IPS-NIHi11 (cell line): Measurements from ENCODE around the gene SLC7A9.
"Not testable (repeated sequence)": the region's sequence is repeated elsewhere in the genome, so short reads cannot be mapped to it uniquely, and the experiment has no call there.

Experiments
- DNase-seq: peaks from one replicate; pipeline ENCODE4 v3.0.0; 2012; ENCODE audit warnings: mixed read lengths, low spot score

SLC7A9 gene

DNA sequence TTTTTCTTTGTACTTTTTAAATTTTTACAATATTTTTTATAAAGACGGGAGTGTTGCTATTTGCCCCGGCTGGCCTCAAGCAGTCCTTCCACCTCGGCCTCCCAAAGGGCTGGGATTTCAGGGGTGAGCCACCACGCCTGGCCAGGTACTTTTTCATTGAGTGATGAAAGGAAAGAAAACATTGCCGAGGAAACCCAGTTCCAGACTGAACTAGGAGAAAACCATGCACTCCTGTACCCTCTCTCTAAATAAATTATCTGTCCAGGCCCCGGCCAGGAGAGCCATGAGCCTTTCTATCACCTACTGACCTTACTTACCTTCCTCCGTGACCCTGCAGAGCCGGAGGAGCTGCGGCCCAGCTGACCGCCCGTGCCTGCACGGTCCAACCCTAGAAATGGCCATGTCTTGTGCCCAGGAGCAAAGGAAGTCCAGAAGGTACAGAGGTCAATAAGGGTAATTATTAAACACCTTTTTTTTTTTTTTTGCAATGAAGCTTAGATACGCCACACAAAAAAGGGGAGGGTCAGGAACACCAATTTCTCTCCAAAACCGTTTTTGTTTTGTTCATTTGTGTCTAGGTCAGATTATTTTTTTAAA lies at the start of gene SLC7A9:
SLC7A9 (minus strand) TSS at position 399 of the 597 bp plus-strand sequence. CDS start 1,233 bp downstream, outside the sequence.
- DNase-seq = no peak

DNA sequence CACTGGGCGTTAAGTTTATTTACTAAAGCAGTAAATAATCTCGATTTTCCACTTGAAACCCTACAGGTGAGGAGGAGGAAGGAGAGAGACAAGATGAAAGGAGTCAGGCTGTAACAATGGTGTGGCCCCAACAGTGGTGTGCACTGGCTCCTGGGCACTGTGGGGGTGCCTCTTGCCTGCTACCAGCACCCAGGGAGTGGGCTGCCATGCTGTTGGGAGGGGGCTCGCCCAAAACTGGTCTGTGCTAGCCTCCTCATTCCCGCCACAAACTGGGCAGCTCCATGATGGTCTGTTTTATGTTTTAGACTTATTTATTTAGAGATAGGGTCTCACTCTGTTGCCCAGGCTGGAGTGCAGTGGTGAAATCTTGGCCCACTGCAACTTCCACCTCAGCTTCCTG lies 49.8 kb upstream of the SLC7A9 start:
- no peak for DNase-seq

DNA sequence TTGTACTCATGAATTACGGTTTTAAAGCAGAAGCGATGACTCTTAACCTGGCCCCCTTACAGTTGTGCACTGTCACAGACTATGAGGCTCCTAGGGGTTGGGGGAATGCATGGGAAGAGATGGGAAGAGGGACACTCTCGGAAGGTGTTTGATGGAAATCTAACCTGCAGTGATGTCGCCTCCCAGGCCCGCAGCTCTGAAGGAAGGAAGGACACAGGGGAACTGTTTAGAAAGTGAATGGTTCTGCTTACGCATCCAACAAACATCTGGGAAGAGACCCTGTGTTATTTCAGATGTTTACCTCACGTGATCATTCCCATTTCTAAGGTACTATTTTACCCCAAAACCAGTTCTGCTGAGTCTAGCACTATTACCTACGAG lies 48.0 kb upstream of the SLC7A9 start:
- DNase-seq = no peak

GRCh38 chr19:32916969-32917615 lies 47.5 kb upstream of the SLC7A9 start:
- no peak for DNase-seq

DNA sequence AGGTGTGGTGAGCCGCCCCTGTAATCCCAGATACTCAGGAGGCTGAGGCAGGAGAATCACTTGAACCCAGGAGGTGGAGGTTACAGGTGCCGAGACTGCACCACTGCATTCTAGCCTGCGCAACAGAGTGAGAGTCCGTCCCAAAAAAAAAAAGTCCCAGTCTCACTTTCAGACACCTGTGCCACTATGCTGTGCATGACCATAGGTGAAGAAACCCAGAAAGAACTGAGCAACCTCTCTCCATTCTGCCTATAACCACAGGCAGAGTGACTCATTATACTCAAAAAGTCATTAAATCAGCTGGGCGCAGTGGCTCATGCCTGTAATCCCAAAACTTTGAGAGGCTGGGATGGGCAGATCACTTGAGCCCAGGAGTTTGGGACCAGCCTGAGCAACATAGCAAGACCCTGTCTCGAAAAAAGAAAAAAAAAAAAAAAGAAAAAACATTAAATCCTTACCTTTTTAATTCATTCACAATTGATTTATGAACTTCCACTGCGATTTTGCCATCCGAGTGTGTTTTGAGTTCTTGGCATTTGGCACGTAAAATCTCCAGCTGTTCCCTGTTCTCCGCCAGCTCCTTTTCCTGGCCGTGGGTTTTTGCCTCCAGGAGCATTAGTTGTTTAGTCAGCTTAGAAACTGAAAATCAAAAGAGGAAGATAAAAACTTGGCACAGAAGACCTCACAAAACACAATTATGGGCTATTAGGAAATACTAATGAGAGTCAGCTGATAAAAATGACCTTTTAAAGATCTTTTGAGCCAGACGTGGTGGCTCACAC lies 45.5 kb upstream of the SLC7A9 start:
- DNase-seq = no peak

DNA sequence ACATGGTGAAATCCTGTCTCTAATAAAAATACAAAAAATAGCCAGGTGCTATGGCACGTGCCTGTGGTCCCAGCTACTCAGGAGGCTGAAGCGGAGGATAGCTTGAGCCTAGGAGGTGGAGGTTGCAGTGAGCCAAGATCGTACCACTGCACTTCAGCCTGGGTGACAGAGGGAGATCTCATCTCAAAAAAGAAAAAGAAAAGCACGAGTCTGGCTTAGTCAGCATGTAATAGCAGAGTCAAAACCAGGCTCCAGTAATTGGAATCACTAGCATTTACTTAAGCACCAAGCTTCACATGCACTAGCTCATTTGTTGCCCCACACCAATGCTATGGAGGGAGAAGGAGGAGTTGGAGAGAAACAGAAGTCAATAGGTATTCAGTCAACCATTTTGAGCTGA lies 41.9 kb upstream of the SLC7A9 start:
- DNase-seq = no peak

GRCh38 chr19:32910874-32911273 lies 41.3 kb upstream of the SLC7A9 start:
- DNase-seq = no peak

DNA sequence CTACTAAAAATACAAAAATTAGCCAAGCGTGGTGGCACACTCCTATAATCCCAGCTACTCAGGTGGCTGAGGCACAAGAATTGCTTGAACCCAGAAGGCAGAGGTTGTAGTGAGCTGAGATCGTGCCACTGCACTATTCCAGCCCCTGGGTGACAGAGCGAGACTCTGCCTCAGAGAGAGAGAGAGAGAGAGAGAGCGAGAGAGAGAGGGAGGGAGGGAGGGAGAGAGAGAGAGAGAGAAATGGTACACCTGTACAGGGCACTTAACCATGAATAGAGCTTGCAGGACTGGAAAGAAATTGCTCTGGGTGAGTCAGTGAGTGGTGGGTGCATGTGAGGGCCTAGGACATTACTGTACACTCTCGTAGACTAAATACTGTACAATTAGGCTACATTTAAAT lies 40.5 kb upstream of the SLC7A9 start:
- no peak for DNase-seq

GRCh38 chr19:32909257-32909656 lies 39.7 kb upstream of the SLC7A9 start:
- DNase-seq = no peak

GRCh38 chr19:32908641-32909190 lies 39.1 kb upstream of the SLC7A9 start:
- DNase-seq = no peak

DNA sequence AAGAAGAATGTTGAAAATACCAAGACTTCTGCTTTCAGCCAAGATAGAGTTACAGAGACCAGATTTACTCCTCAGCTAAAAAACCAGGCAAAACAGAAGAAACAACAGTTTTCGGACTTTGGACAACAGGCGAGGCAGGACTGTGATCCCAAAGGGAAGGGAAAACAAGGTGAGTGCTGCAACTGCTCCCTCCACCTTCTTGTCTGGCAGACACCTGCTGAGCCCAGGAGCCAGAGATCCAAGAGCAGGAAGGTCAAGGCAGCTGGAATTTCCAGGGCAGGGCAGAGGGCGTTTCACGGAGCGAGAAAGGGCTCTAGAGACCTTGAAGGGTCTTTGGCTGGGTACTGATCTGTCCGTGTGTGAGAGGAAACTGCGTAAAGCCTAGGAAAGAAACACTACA lies 32.9 kb upstream of the SLC7A9 start:
- peak; percentile 59 for DNase-seq

- no peak for DNase-seq
These were observed 32.1 kb upstream of the SLC7A9 start for GRCh38 chr19:32901504-32902161.

- DNase-seq = no peak
These were observed 27.1 kb upstream of the SLC7A9 start for GRCh38 chr19:32896516-32897214.

DNA sequence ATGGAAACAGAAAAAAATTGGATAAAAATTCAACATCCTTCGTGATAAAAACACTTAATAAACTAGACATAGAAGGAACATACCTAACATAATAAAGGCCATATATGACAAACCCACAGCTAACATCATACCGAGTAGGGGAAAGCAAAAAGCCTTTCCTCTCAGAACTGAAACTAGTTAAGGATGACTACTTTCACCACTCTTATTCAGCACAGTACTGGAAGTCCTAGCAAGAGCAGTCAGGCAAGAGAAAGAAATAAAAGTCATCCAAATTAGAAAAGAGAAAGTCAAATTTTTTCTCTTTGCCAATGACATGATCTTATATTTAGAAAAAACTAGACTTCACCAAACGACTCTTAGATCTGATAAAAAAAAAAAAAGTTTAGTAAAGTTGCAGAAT lies 25.8 kb upstream of the SLC7A9 start:
- DNase-seq = no peak

DNA sequence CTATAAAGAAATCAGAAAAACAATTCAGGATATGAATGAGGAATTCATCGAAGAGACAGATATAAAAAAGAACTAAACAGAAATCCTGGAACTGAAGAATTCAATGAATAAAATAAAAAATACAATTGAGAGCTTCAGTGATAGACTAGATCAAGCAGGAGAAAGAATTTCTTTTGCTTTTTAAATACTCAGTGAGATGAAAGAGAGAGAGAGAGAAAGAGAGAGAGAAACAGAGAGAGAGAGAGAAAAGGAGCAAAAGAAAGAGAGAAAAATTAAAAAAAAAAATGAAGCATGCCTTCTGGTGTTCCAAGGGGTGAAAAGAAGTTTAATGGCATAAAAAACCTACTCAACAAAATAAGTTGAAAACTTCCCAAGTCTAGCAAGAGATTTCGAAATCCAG lies 22.0 kb upstream of the SLC7A9 start:
- DNase-seq = no peak

DNA sequence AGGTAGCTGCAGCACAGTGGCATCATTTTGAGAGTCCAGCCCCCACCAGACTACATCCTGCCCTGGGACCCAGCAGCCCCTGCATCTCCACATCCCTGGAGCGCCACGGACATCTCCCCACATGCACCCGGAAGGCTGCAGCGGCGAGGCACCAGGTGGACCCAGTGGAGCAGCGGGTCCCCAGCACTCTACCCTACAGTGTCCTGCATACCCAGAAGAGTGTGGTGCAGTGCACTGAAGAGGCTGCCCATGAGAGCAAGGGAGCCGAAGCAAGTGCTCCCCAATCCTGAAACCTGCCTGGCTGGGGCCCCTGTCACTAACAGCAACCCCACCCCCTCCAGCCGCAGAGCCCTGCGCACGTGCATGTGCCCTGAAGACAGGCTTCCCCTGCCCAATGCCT lies 21.3 kb upstream of the SLC7A9 start:
- no peak for DNase-seq

GRCh38 chr19:32890326-32890725 lies 20.8 kb upstream of the SLC7A9 start:
- no peak for DNase-seq

DNA sequence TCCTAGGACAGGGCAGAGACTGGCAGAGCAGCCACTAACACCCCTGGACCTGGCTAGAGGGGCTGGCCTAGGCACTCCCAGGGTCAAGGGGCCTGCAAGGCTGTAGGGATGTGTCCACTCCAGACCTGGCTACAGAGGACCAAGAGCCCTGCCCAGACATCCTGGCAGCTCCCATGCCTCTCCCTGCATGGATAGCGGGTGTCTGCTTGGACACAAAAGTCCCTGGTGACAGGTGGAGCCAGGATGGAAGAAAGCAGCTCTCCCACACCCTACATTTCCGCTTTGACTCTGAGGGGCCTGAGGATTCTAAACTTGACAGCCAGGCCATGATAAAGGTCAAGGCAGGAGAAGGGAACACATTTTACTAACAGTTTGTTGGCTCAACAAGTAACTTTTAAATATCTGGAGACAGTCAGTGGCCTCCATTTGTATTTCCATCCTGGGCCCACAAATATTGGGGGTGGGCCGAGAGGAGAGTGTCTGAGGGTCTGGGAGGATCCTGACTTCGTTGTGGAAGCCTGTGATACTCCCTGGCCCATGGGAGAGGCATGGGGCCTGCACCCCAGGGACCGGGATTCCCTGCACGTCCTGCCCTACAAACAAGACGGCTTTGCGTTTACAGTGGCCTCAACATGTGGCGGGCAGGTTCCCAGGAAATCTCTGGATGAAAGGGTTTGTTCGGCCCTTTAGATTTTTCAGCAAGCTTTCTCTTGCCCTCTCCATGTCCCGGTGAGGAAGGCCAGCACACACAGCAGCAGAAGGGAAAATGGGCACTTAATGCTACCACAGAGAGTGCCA lies 19.8 kb upstream of the SLC7A9 start:
- DNase-seq = no peak

GRCh38 chr19:32887572-32888215 lies 18.1 kb upstream of the SLC7A9 start:
- no peak for DNase-seq

GRCh38 chr19:32886241-32886640 lies 16.7 kb upstream of the SLC7A9 start:
- no peak for DNase-seq

GRCh38 chr19:32885255-32885654 lies 15.7 kb upstream of the SLC7A9 start:
- not testable (repeated sequence) for DNase-seq
